ENCODE data around the gene BSPRY. TPM values are rescaled to one million over a fixed set of nuclear protein-coding genes. Genes with fewer than 3 reads are reported as not detected.

Gene BSPRY
- total RNA-seq, 1 donor from 2014 or later, result 0.58 TPM

DNA sequence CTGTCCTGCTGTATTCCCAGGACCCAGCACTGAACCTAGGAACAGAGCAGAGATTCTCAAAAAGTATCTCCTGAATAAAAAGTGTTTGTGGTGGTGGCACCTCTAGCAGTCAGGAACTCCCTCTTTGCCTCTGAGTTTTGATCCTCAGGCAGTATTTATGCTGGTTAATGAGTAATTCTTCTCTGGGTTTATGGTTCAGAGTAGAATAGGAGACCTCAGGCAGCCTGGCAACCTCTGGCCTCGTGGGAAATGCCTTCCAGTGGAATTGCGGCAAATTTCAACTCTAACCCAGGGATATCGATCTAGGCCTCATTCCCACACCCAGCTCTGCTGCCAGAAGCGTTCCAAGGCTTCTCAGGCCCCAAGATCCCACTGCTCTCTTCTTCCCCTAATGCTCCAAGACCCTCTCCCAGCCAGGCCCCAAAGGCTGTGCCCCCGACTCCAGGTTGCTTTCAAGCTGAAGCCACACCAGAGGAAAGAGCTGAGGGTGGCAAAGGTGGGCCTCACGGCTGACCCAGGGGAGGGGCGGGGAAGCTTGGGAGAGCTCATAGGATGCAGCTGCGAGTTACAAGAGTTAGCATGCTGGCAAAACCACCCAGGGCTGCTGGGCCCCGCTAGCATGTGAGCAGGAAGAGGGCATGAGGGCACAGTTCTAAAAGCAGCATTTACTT is 38.4 kb downstream of the BSPRY start:
- H3K9me3 Mint-ChIP-seq, result no peaks in the 10 kb centered on the region
- H3F3A ChIP-seq (ENCODE audit: low read depth), result no peaks in the 10 kb centered on the region
- H3K27ac ChIP-seq, result no peak overlapping the region
- H2AFZ ChIP-seq (replicated peaks), result no peak overlapping the region
- no peaks in the 10 kb centered on the region for H4K20me1 ChIP-seq (ENCODE audit: low read depth)
- H3K9ac ChIP-seq, result no peak overlapping the region
- H3K27ac Mint-ChIP-seq, result no peak overlapping the region
- no peak overlapping the region for H3K4me3 ChIP-seq
- H3K4me2 ChIP-seq, result no peak overlapping the region
- H3K36me3 ChIP-seq, result no peaks in the 10 kb centered on the region
- no peaks in the 10 kb centered on the region for H3K27me3 ChIP-seq
- no peaks in the 10 kb centered on the region for H3K4me1 ChIP-seq
- no peaks in the 10 kb centered on the region for H3K79me2 ChIP-seq (ENCODE audit: low read depth)
- no peak for TF ChIP-seq EZH2phosphoT487 (IDR thresholded peaks at IDR 0.05)
- no peak for TF ChIP-seq CTCF (IDR thresholded peaks at IDR 0.05)
- TF ChIP-seq EZH2 (IDR thresholded peaks at IDR 0.05), result no peak
- H3K9me3 ChIP-seq (ENCODE audit: low read depth), result no peaks in the 10 kb centered on the region
- H3K27me3 Mint-ChIP-seq (ENCODE audit: insufficient read depth, low read depth), result peaks cover 10% of the 10 kb centered on the region
- no peaks in the 10 kb centered on the region for H3K4me1 Mint-ChIP-seq
- peak overlapping the region; percentile 8 for H3K4me3 Mint-ChIP-seq
- H3K36me3 Mint-ChIP-seq, result peaks cover 18% of the 10 kb centered on the region
- DNase-seq (ENCODE audit: low spot score), result no peak

GRCh38 chr9:113388833-113389232 is 39.5 kb downstream of the BSPRY start:
- Histone ChIP-seq H3K4me2 (no peak overlapping the region), H4K20me1 (ENCODE audit: low read depth) (no peaks in the 10 kb centered on the region), H3K9me3 (ENCODE audit: low read depth) (no peaks in the 10 kb centered on the region), H3K4me1 (no peaks in the 10 kb centered on the region), H3K9ac (no peak overlapping the region), H3K36me3 (no peaks in the 10 kb centered on the region), H3F3A (ENCODE audit: low read depth) (no peaks in the 10 kb centered on the region), H3K27ac (no peak overlapping the region), H2AFZ (replicated peaks) (no peak overlapping the region), H3K4me3 (no peak overlapping the region), H3K79me2 (ENCODE audit: low read depth) (no peaks in the 10 kb centered on the region), H3K27me3 (no peaks in the 10 kb centered on the region)
- Mint-ChIP-seq H3K36me3 (peaks cover 20% of the 10 kb centered on the region), H3K9me3 (no peaks in the 10 kb centered on the region), H3K27me3 (ENCODE audit: insufficient read depth, low read depth) (peaks cover 8% of the 10 kb centered on the region), H3K4me3 (no peak overlapping the region), H3K27ac (no peak overlapping the region), H3K4me1 (no peaks in the 10 kb centered on the region)
- no peak for DNase-seq (ENCODE audit: low spot score)
- TF ChIP-seq EZH2 (IDR thresholded peaks at IDR 0.05), result no peak
- no peak for TF ChIP-seq CTCF (IDR thresholded peaks at IDR 0.05)
- no peak for TF ChIP-seq EZH2phosphoT487 (IDR thresholded peaks at IDR 0.05)

- Histone ChIP-seq H3F3A (ENCODE audit: low read depth) (no peaks in the 10 kb centered on the region), H3K9me3 (ENCODE audit: low read depth) (no peaks in the 10 kb centered on the region), H3K79me2 (ENCODE audit: low read depth) (no peaks in the 10 kb centered on the region), H3K36me3 (no peaks in the 10 kb centered on the region), H3K9ac (no peak overlapping the region), H2AFZ (replicated peaks) (no peak overlapping the region), H3K4me2 (no peak overlapping the region), H4K20me1 (ENCODE audit: low read depth) (no peaks in the 10 kb centered on the region), H3K4me1 (no peaks in the 10 kb centered on the region), H3K27me3 (no peaks in the 10 kb centered on the region), H3K4me3 (no peak overlapping the region), H3K27ac (no peak overlapping the region)
- Mint-ChIP-seq H3K4me3 (no peak overlapping the region), H3K27ac (no peak overlapping the region), H3K36me3 (peaks cover 20% of the 10 kb centered on the region), H3K4me1 (no peaks in the 10 kb centered on the region), H3K9me3 (no peaks in the 10 kb centered on the region), H3K27me3 (ENCODE audit: insufficient read depth, low read depth) (peaks cover 8% of the 10 kb centered on the region)
- TF ChIP-seq CTCF (IDR thresholded peaks at IDR 0.05) (no peak), EZH2phosphoT487 (IDR thresholded peaks at IDR 0.05) (no peak), EZH2 (IDR thresholded peaks at IDR 0.05) (no peak)
- DNase-seq (ENCODE audit: low spot score), result no peak
Measured at GRCh38 chr9:113389451-113389850, 40.1 kb downstream of the BSPRY start.

All from neural progenitor cell (in vitro differentiated cells).